GM23338 (cell line): ENCODE results near the gene CDH23. TPM values are rescaled to one million over a fixed set of nuclear protein-coding genes. Genes with fewer than 3 reads are reported as not detected.

Experiments
- ATAC-seq: fragments of 200-7000 bp; cut with Tn5 transposase; 3 replicates; pipeline ENCODE4 v1.9.1; 2020
- DNase-seq: peaks from one replicate; pipeline ENCODE4 v3.0.0-alpha.2; 2015; ENCODE audit warnings: low spot score
- H2AFZ ChIP-seq: fragments of 200-600 bp; sonication (generic); 2 replicates; pipeline ENCODE4 v1.8.0; 2016; ENCODE audit warnings: antibody characterized with exemption, mild to moderate bottlenecking, moderate library complexity
- H3F3A ChIP-seq: fragments of 200-600 bp; sonication (generic); replicated peaks from 2 replicates; pipeline ENCODE4 v1.8.0; 2017; ENCODE audit warnings: antibody characterized with exemption, mixed run types, low read depth
- H3K27ac ChIP-seq: fragments of 200-600 bp; sonication (generic); 2 replicates; pipeline ENCODE4 v1.6.1; 2016; ENCODE audit warnings: low read depth
- H3K27me3 ChIP-seq: fragments of 200-600 bp; sonication (generic); 2 replicates; pipeline ENCODE4 v1.8.0; 2016; ENCODE audit warnings: mild to moderate bottlenecking, mixed run types, moderate library complexity; ENCODE audit not compliant: insufficient read depth
- H3K36me3 ChIP-seq: fragments of 200-600 bp; sonication (generic); 2 replicates; pipeline ENCODE4 v1.8.0; 2016; ENCODE audit warnings: mild to moderate bottlenecking; ENCODE audit not compliant: insufficient read depth
- H3K4me1 ChIP-seq: fragments of 200-600 bp; sonication (generic); 2 replicates; pipeline ENCODE4 v1.8.0; 2016; ENCODE audit warnings: mild to moderate bottlenecking, moderate library complexity; ENCODE audit not compliant: insufficient read depth
- H3K4me2 ChIP-seq: fragments of 200-600 bp; sonication (generic); 2 replicates; pipeline ENCODE4 v1.7.1; 2017; ENCODE audit warnings: mixed run types
- H3K4me3 ChIP-seq: fragments of 200-600 bp; sonication (generic); 2 replicates; pipeline ENCODE4 v1.6.1; 2016; ENCODE audit warnings: mixed run types
- H3K79me2 ChIP-seq: fragments of 200-600 bp; sonication (generic); replicated peaks from 2 replicates; pipeline ENCODE4 v1.8.0; 2017; ENCODE audit warnings: mild to moderate bottlenecking; ENCODE audit not compliant: insufficient read depth
- H3K9me2 ChIP-seq: fragments of 200-600 bp; sonication (generic); 2 replicates; pipeline ENCODE4 v1.8.0; 2017; ENCODE audit not compliant: insufficient read depth
- H4K20me1 ChIP-seq: fragments of 200-600 bp; sonication (generic); replicated peaks from 2 replicates; pipeline ENCODE4 v1.8.0; 2017; ENCODE audit warnings: mild to moderate bottlenecking; ENCODE audit not compliant: insufficient read depth
- H3K27ac Mint-ChIP-seq: 2 replicates; pipeline ENCODE4 v1.8.0; 2020; ENCODE audit warnings: inconsistent platforms, mild to moderate bottlenecking, moderate library complexity, mixed read lengths
- H3K27me3 Mint-ChIP-seq: 3 replicates; pipeline ENCODE4 v1.8.0; 2022; ENCODE audit warnings: low read depth, mild to moderate bottlenecking, moderate library complexity, mixed read lengths, inconsistent platforms; ENCODE audit not compliant: insufficient read depth, poor library complexity
- H3K36me3 Mint-ChIP-seq: 3 replicates; pipeline ENCODE4 v1.8.0; 2021; ENCODE audit warnings: low read depth, mild to moderate bottlenecking, inconsistent platforms, moderate library complexity, mixed read lengths
- H3K4me1 Mint-ChIP-seq: 3 replicates; pipeline ENCODE4 v1.8.0; 2020; ENCODE audit warnings: mild to moderate bottlenecking, inconsistent platforms, mixed read lengths
- H3K4me3 Mint-ChIP-seq: 3 replicates; pipeline ENCODE4 v1.8.0; 2021; ENCODE audit warnings: moderate library complexity, mild to moderate bottlenecking, inconsistent platforms, mixed read lengths
- H3K9me3 Mint-ChIP-seq: 3 replicates; pipeline ENCODE4 v1.8.0; 2020; ENCODE audit warnings: moderate library complexity, mild to moderate bottlenecking, inconsistent platforms, mixed read lengths
- CREB1 ChIP-seq: fragments of 250-450 bp; sonication (Bioruptor Pico); IDR thresholded peaks from 2 replicates; pipeline ENCODE4 v1.5.0; 2020; ENCODE audit warnings: low read depth, mild to moderate bottlenecking, moderate library complexity
- CTCF ChIP-seq, 2 experiments: fragments of 200-600 bp in 1 of 2; sonication (generic) in 1 of 2; conservative IDR thresholded peaks; 2 replicates each; pipeline versions ENCODE4 v1.5.1 to v1.6.1; 2016 to 2017; ENCODE audit warnings: antibody characterized with exemption in 2 of 2, low read depth in 2 of 2, mild to moderate bottlenecking in 2 of 2, moderate library complexity in 1 of 2
- ETS1 ChIP-seq: IDR thresholded peaks from 2 replicates; pipeline ENCODE4 v1.6.1; 2016; ENCODE audit warnings: antibody characterized with exemption
- EZH2 ChIP-seq: fragments of 200-600 bp; sonication (generic); IDR thresholded peaks from one replicate; pipeline ENCODE4 v1.8.0; 2017; ENCODE audit warnings: antibody characterized with exemption, mild to moderate bottlenecking, low read depth; ENCODE audit not compliant: unreplicated experiment
- EZH2phosphoT487 ChIP-seq: fragments of 200-600 bp; sonication (generic); IDR thresholded peaks from one replicate; pipeline ENCODE4 v1.8.1; 2018; ENCODE audit warnings: antibody characterized with exemption; ENCODE audit not compliant: unreplicated experiment
- JUNB ChIP-seq: IDR thresholded peaks from one replicate; pipeline ENCODE4 v1.6.1; 2016; ENCODE audit warnings: antibody characterized with exemption; ENCODE audit not compliant: unreplicated experiment
- NANOG ChIP-seq: IDR thresholded peaks from 2 replicates; pipeline ENCODE4 v1.6.1; 2016; ENCODE audit warnings: antibody characterized with exemption, borderline replicate concordance
- POLR2AphosphoS5 ChIP-seq: IDR thresholded peaks from 2 replicates; pipeline ENCODE4 v1.6.1; 2016; ENCODE audit warnings: antibody characterized with exemption, low read depth
- REST ChIP-seq: IDR thresholded peaks from one replicate; pipeline ENCODE4 v1.6.1; 2018; ENCODE audit warnings: antibody characterized with exemption; ENCODE audit not compliant: unreplicated experiment
- STAT1 ChIP-seq: IDR thresholded peaks from one replicate; pipeline ENCODE4 v1.6.1; 2016; ENCODE audit warnings: antibody characterized with exemption; ENCODE audit not compliant: unreplicated experiment
- ZNF114 ChIP-seq: fragments of 250-450 bp; sonication (Bioruptor Pico); IDR thresholded peaks from 2 replicates; pipeline ENCODE4 v1.5.0; 2020; ENCODE audit warnings: mild to moderate bottlenecking, moderate library complexity
- ZNF331 ChIP-seq: fragments of 250-450 bp; sonication (Bioruptor Pico); IDR thresholded peaks from 2 replicates; pipeline ENCODE4 v1.5.0; 2020; ENCODE audit warnings: low read depth, mild to moderate bottlenecking, moderate library complexity
- ZNF462 ChIP-seq: fragments of 250-450 bp; sonication (Bioruptor Pico); IDR thresholded peaks from 2 replicates; pipeline ENCODE4 v1.5.0; 2020; ENCODE audit warnings: mild to moderate bottlenecking, moderate library complexity
- polyA plus RNA-seq: library from polyadenylated mRNA; unstranded; fragments of >200 nt; fragmentation: Nextera tagmentation; extraction: Ambion mirVana; gene quantifications from 2 replicates; pipeline ENCODE4 v1.2.1, GENCODE V29; 2016
- total RNA-seq: library from RNA; depleted of rRNA; stranded (reverse); fragments of >200 nt; shearing (Covaris generic); gene quantifications from 2 replicates; pipeline ENCODE4 v1.2.3, GENCODE V29; 2014

Gene CDH23
- total and polyA plus RNA-seq, 2 experiments from 2014 or later, result 0.95 to 4.3 TPM

- ATAC-seq, result no peak
- H3K4me1 Mint-ChIP-seq, result no peaks in the 10 kb centered on the region; the same call in 2 of the 3 replicates
- no peak for DNase-seq
- H4K20me1 ChIP-seq, result peaks cover 42% of the 10 kb centered on the region
- TF ChIP-seq EZH2 (no peak), ZNF114 (CRISPR knock-in tag) (no peak), CTCF (conservative IDR thresholded peaks at IDR 0.05; ENCODE audit: low read depth in 2 of 2) (no peak), NANOG (no peak), POLR2AphosphoS5 (no peak), ZNF462 (CRISPR knock-in tag) (no peak), STAT1 (no peak), ZNF331 (CRISPR knock-in tag) (no peak), REST (no peak), EZH2phosphoT487 (no peak), ETS1 (no peak), CREB1 (CRISPR knock-in tag) (no peak), JUNB (no peak)
- H3K27ac ChIP-seq, result no peak overlapping the region
- no peak overlapping the region for H3K4me3 Mint-ChIP-seq
- H3F3A ChIP-seq, result no peaks in the 10 kb centered on the region
- peaks cover under 1% of the 10 kb centered on the region; the same call in 1 of the 2 replicates for H3K4me1 ChIP-seq
- H3K4me3 ChIP-seq, result no peak overlapping the region
- no peaks in the 10 kb centered on the region for H3K9me3 Mint-ChIP-seq
- no peak overlapping the region for H2AFZ ChIP-seq
- H3K36me3 ChIP-seq, result peaks cover 61% of the 10 kb centered on the region
- H3K36me3 Mint-ChIP-seq, result peaks cover 71% of the 10 kb centered on the region
- H3K9me2 ChIP-seq, result no peaks in the 10 kb centered on the region
- no peaks in the 10 kb centered on the region for H3K27me3 ChIP-seq
- no peak overlapping the region for H3K27ac Mint-ChIP-seq
- H3K27me3 Mint-ChIP-seq, result no peaks in the 10 kb centered on the region
- peaks cover 37% of the 10 kb centered on the region for H3K79me2 ChIP-seq
- H3K4me2 ChIP-seq, result no peak overlapping the region
Observed at GRCh38 chr10:71829896-71830295, 433.2 kb downstream of the CDH23 start.
